Measurements from ENCODE around the gene ARID1B. TPM values are rescaled to one million over a fixed set of nuclear protein-coding genes. Genes with fewer than 3 reads are reported as not detected.

The ARID1B gene
- total and polyA plus RNA-seq, 12 donors: 11.2 to 63.2 (median 52.2) TPM

- Histone ChIP-seq H3K27me3 (no peaks in the 10 kb centered on the region), H3K9me3 (peaks cover 0 to 8% (median 0%) of the 10 kb centered on the region in 11 donors), H3K27ac (no peak overlapping the region), H3K36me3 (no peaks in the 10 kb centered on the region), H3K4me1 (peaks cover 12 to 75% (median 47%) of the 10 kb centered on the region in 9 donors), H3K4me3 (no peak overlapping the region)
- 74 to 83% methylated on average over 11 of the region's 11 CpGs for WGBS, 2 donors
- intact Hi-C loops (cut with DNase I): no loop called here
- ATAC-seq (peak in 3 of 8 donors; percentile 6 to 42 (median 11)), DNase-seq (no peak)
- no peak for TF ChIP-seq CTCF (IDR thresholded peaks at IDR 0.05)
Observed at GRCh38 chr6:156807028-156807427, 29.9 kb downstream of the ARID1B start.

DNA sequence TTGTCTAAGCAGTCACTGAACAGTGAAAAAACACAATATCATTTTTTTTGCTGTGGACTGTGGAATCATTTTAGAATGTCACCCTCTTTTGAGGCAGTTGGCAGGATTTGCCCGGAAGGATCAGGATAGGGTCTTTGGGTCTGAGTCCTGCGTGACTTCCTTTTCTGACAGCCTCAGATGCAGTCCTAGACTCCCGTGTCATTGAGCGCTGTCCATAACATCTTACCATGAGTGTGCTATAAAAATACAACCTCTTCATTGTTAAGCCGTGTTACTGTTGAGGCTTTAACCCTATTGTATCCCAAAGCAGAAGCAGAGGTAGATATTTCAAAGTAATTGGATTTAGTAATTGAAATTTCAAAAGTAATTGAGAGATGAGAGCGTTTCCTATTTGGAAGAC lies 30.6 kb downstream of the ARID1B start:
- no peak overlapping the region for H3K4me3 ChIP-seq
- 26 to 30% methylated on average over 6 of the region's 6 CpGs for WGBS, 2 donors
- ATAC-seq: peak in 7 of 8 donors; percentile 52 to 63 (median 56)
- intact Hi-C loops (cut with DNase I): no loop called here
- TF ChIP-seq CTCF (IDR thresholded peaks at IDR 0.05): no peak
- peak overlapping the region in 5 of 10 donors; percentile 2 to 45 (median 13) for H3K27ac ChIP-seq
- peaks cover 0 to 8% (median 0%) of the 10 kb centered on the region in 11 donors for H3K9me3 ChIP-seq
- no peaks in the 10 kb centered on the region for H3K27me3 ChIP-seq
- H3K4me1 ChIP-seq: peaks cover 12 to 74% (median 46%) of the 10 kb centered on the region in 9 donors
- H3K36me3 ChIP-seq: no peaks in the 10 kb centered on the region
- DNase-seq: no peak

- intact Hi-C loops (cut with DNase I): no loop called here
- peak overlapping the region in 5 of 10 donors; percentile 2 to 45 (median 13) for H3K27ac ChIP-seq
- H3K4me1 ChIP-seq: peaks cover 12 to 69% (median 49%) of the 10 kb centered on the region in 9 donors
- H3K27me3 ChIP-seq: no peaks in the 10 kb centered on the region
- no peaks in the 10 kb centered on the region for H3K36me3 ChIP-seq
- no peak for DNase-seq
- H3K9me3 ChIP-seq: peaks cover 0 to 8% (median 0%) of the 10 kb centered on the region in 11 donors
- no peak overlapping the region for H3K4me3 ChIP-seq
- 4 to 8% methylated on average over 2 of the region's 2 CpGs for WGBS, 2 donors
- TF ChIP-seq CTCF (IDR thresholded peaks at IDR 0.05): no peak
- ATAC-seq: peak in 6 of 8 donors; percentile 44 to 82 (median 71)
Observed at GRCh38 chr6:156808287-156808686, 31.1 kb downstream of the ARID1B start.

GRCh38 chr6:156809034-156809433 lies 31.9 kb downstream of the ARID1B start:
- WGBS, 2 donors: 34 to 35% methylated on average over 4 of the region's 4 CpGs
- H3K27me3 ChIP-seq: no peaks in the 10 kb centered on the region
- H3K4me1 ChIP-seq: peaks cover 12 to 69% (median 50%) of the 10 kb centered on the region in 9 donors
- intact Hi-C loops (cut with DNase I): no loop called here
- peak; percentile 56 to 84 (median 82) for ATAC-seq
- no peaks in the 10 kb centered on the region for H3K36me3 ChIP-seq
- DNase-seq: no peak
- H3K4me3 ChIP-seq: no peak overlapping the region
- no peak for TF ChIP-seq CTCF (IDR thresholded peaks at IDR 0.05)
- H3K9me3 ChIP-seq: peaks cover 0 to 8% (median 0%) of the 10 kb centered on the region in 11 donors
- peak overlapping the region in 2 of 10 donors; percentile 9 to 13 for H3K27ac ChIP-seq

Measured in heart right ventricle (tissue), 16 donors.